K562 (cell line): ENCODE measurements around the gene ASIC3. TPM values are rescaled to one million over a fixed set of nuclear protein-coding genes. Genes with fewer than 3 reads are reported as not detected.

Source experiments
- ARID3B ChIP-seq: fragments of 250-450 bp; sonication (Bioruptor Pico); IDR thresholded peaks from 2 replicates; pipeline ENCODE4 v1.4.0; 2020; ENCODE audit warnings: borderline replicate concordance
- CREB1 ChIP-seq, 2 experiments: sonication (generic) in 1 of 2; formaldehyde crosslinking in 1 of 2; IDR thresholded peaks; 2 replicates each; pipeline versions ENCODE4 v1.6.1 to v1.8.0; 2012 to 2022; ENCODE audit warnings: inconsistent platforms in 1 of 2, mild to moderate bottlenecking in 1 of 2, missing genetic modification reagents in 1 of 2, moderate library complexity in 1 of 2
- DEAF1 ChIP-seq: fragments of 450-650 bp; formaldehyde crosslinking; IDR thresholded peaks from 2 replicates; pipeline ENCODE4 v1.4.0; 2020; ENCODE audit warnings: mild to moderate bottlenecking, moderate library complexity
- HNRNPL ChIP-seq: fragments of 200-400 bp; formaldehyde crosslinking; IDR thresholded peaks from 2 replicates; pipeline ENCODE4 v1.6.1; 2017; ENCODE audit warnings: low read depth, mild to moderate bottlenecking, low read length
- KAT8 ChIP-seq: fragments of 450-650 bp; IDR thresholded peaks from 2 replicates; pipeline ENCODE4 v1.6.1; 2016; ENCODE audit warnings: low read depth, mild to moderate bottlenecking
- KLF13 ChIP-seq: fragments of 450-650 bp; IDR thresholded peaks from 2 replicates; pipeline ENCODE4 v1.6.1; 2016; ENCODE audit warnings: missing genetic modification characterization, low read depth, mild to moderate bottlenecking, missing compliant biosample characterization, moderate library complexity, borderline replicate concordance
- MAFK ChIP-seq: IDR thresholded peaks from 2 replicates; pipeline ENCODE4 v1.6.1; 2011; ENCODE audit warnings: low read length, improper control_type of control experiment
- NR2C1 ChIP-seq, 2 experiments: fragments of 450-650 bp; IDR thresholded peaks; 2 replicates each; pipeline ENCODE4 v1.6.1; 2017; ENCODE audit warnings: mild to moderate bottlenecking in 2 of 2, antibody characterized with exemption in 1 of 2, inconsistent platforms in 1 of 2, missing compliant biosample characterization in 1 of 2, missing genetic modification characterization in 1 of 2
- OTX1 ChIP-seq: fragments of 450-650 bp; formaldehyde crosslinking; IDR thresholded peaks from 2 replicates; pipeline ENCODE4 v1.4.0; 2022; ENCODE audit warnings: mild to moderate bottlenecking
- PML ChIP-seq: IDR thresholded peaks from 2 replicates; pipeline ENCODE4 v1.6.1; 2012; ENCODE audit warnings: low read length, inconsistent platforms
- REST ChIP-seq, 2 experiments: fragments of 450-650 bp; formaldehyde crosslinking in 1 of 2; IDR thresholded peaks; 2 replicates each; pipeline versions ENCODE4 v1.4.0 to v1.6.1; 2014 to 2020; ENCODE audit warnings: mild to moderate bottlenecking in 2 of 2, borderline replicate concordance in 1 of 2, low read depth in 1 of 2
- SAFB ChIP-seq: fragments of 200-400 bp; formaldehyde crosslinking; IDR thresholded peaks from 2 replicates; pipeline ENCODE4 v1.6.1; 2017; ENCODE audit warnings: low read depth, low read length, borderline replicate concordance
- STAT5A ChIP-seq: IDR thresholded peaks from 2 replicates; pipeline ENCODE4 v1.6.1; 2012; ENCODE audit warnings: low read length, inconsistent platforms, borderline replicate concordance
- ZNF347 ChIP-seq: fragments of 450-650 bp; formaldehyde crosslinking; IDR thresholded peaks from 2 replicates; pipeline ENCODE4 v1.4.0; 2020; ENCODE audit warnings: low read depth, mild to moderate bottlenecking, moderate library complexity
- ZNF408 ChIP-seq: fragments of 250-450 bp; sonication (Bioruptor Pico); IDR thresholded peaks from 2 replicates; pipeline ENCODE4 v1.4.0; 2020; ENCODE audit warnings: low read depth, mild to moderate bottlenecking, moderate library complexity
- polyA plus RNA-seq, 8 experiments: library from polyadenylated mRNA; depleted of rRNA in 4 of 8; stranded (reverse) in 5 of 8; unstranded in 3 of 8; fragments of >200 nt; fragmentation: Nextera tagmentation in 2 of 8; fragmentation: Illumina TruSeq in 1 of 8; extraction: Ambion mirVana in 2 of 8; extraction: Trizol in 1 of 8; gene quantifications; 2 replicates each; pipeline versions ENCODE4 v1.2.1 to v1.2.3, GENCODE V29; 2011 to 2014; ENCODE audit warnings: inconsistent platforms in 1 of 8, missing spikeins in 1 of 8
- total RNA-seq, 7 experiments: library from RNA; depleted of rRNA in 6 of 7; stranded (reverse); fragments of >200 nt in 6 of 7; fragmentation: Illumina TruSeq in 2 of 7; extraction: Trizol in 2 of 7; gene quantifications; 2 replicates each; pipeline versions ENCODE4 v1.2.1 to v1.2.3, GENCODE V29; 2011 to 2021; ENCODE audit warnings: low replicate concordance in 1 of 7

The ASIC3 gene
- total and polyA plus RNA-seq, 9 of the 15 experiments (the other 6 are each of a cell fraction or from before 2014, with no cell fraction given), result 0.11 to 5.0 (median 0.87) TPM

- TF ChIP-seq REST (IDR thresholded peaks at IDR 0.05; ENCODE audit: borderline replicate concordance) (no peak), REST (CRISPR knock-in tag; IDR thresholded peaks at IDR 0.05; ENCODE audit: low read depth) (0 out of 2 replicates have a peak, but pooled peaks have one; percentile 4), CREB1 (IDR thresholded peaks at IDR 0.05) (no peak), CREB1 (CRISPR knock-in tag; IDR thresholded peaks at IDR 0.05) (0 out of 2 replicates have a peak, but pooled peaks have one; percentile 12), DEAF1 (CRISPR knock-in tag) (no peak), SAFB (0 out of 2 replicates have a peak, but pooled peaks have one; percentile 36), KLF13 (tag) (no peak), ARID3B (CRISPR knock-in tag) (no peak), STAT5A (no peak), OTX1 (CRISPR knock-in tag) (no peak), MAFK (no peak), HNRNPL (peak; percentile 40; the same call in 1 of the 2 replicates), ZNF347 (CRISPR knock-in tag) (no peak), KAT8 (no peak), NR2C1 (IDR thresholded peaks at IDR 0.05) (no peak), NR2C1 (tag; IDR thresholded peaks at IDR 0.05) (no peak), PML (no peak), ZNF408 (no peak)
Observed at GRCh38 chr7:151018421-151019129, 29.8 kb upstream of the ASIC3 start (continued).
